ENCODE results near the gene FEM1A. TPM values are rescaled to one million over a fixed set of nuclear protein-coding genes. Genes with fewer than 3 reads are reported as not detected.

FEM1A gene
- total and polyA plus RNA-seq, 2 donors (not counting 3 experiments of a cell fraction or from before 2014, with no cell fraction given), result 5.1 to 11.4 TPM

GRCh38 chr19:4780860-4781259 is 10.7 kb upstream of the FEM1A start:
- no peaks in the 10 kb centered on the region for H3K9me3 ChIP-seq (replicated peaks; ENCODE audit: control insufficient read depth, insufficient read depth, low read length)
- CTCF ChIA-PET, result interaction anchor here (3.6 kb wide), 1 partner anchor 10 kb away, joined by 19 read pairs; the partner anchor contains the start of gene FEM1A

More at GRCh38 chr19:4780860-4781259, 10.7 kb upstream of the FEM1A start:
- DNase-seq (ENCODE audit: low read depth, low spot score), result no peak
- Histone ChIP-seq H3K27me3 (ENCODE audit: control insufficient read depth in 2 of 2, insufficient read depth in 2 of 2, low read length in 2 of 2) (no peaks in the 10 kb centered on the region), H2AFZ (ENCODE audit: low read depth, low read length) (no peak overlapping the region), H3K9ac (replicated peaks; ENCODE audit: extremely low read depth, insufficient read depth, low read length) (no peak overlapping the region), H4K20me1 (replicated peaks; ENCODE audit: control insufficient read depth, extremely low read depth, insufficient read depth, low read length) (no peaks in the 10 kb centered on the region), H3K27ac (ENCODE audit: insufficient read depth, low read depth, low read length) (no peak overlapping the region), H3K4me2 (ENCODE audit: insufficient read depth, low read length) (no peak overlapping the region), H3K36me3 (ENCODE audit: control insufficient read depth in 2 of 2, extremely low read depth in 1 of 2, insufficient read depth in 2 of 2, low read length in 2 of 2) (no peaks in the 10 kb centered on the region), H3K4me3 (replicated peaks in 1 of 3; ENCODE audit: insufficient read depth in 1 of 3, low read depth in 1 of 3, low read length in 3 of 3) (no peak overlapping the region), H3K79me2 (ENCODE audit: control insufficient read depth, insufficient read depth, low read length) (no peaks in the 10 kb centered on the region), H3K9me1 (replicated peaks; ENCODE audit: control insufficient read depth, extremely low read depth, insufficient read depth, low read length) (no peaks in the 10 kb centered on the region), H3K4me1 (ENCODE audit: control insufficient read depth, extremely low read depth, insufficient read depth, low read length) (no peaks in the 10 kb centered on the region)
- BruUV-seq (replicated peaks), result no TSS peak
- TF ChIP-seq JUN (IDR thresholded peaks at IDR 0.05; ENCODE audit: borderline replicate concordance, insufficient read depth, insufficient read length, low read depth) (no peak), EZH2 (IDR thresholded peaks at IDR 0.05; ENCODE audit: borderline replicate concordance, low read depth, low read length, severe bottlenecking) (no peak), POLR2AphosphoS5 (IDR thresholded peaks at IDR 0.05; ENCODE audit: insufficient read depth, low read depth, low read length) (no peak), MYC (IDR thresholded peaks at IDR 0.05; ENCODE audit: low read depth, low read length) (no peak), CTCF (IDR thresholded peaks at IDR 0.05; ENCODE audit: extremely low read depth in 1 of 2, insufficient read depth in 1 of 2, low read depth in 1 of 2, low read length in 2 of 2) (no peak), GATA2 (IDR thresholded peaks at IDR 0.05; ENCODE audit: insufficient read depth, insufficient read length, low read depth, low read length) (no peak), MAX (IDR thresholded peaks at IDR 0.05; ENCODE audit: insufficient read depth, insufficient read length) (no peak), POLR2A (IDR thresholded peaks at IDR 0.05; ENCODE audit: low read depth, low read length) (no peak), FOS (IDR thresholded peaks at IDR 0.05; ENCODE audit: borderline replicate concordance, insufficient read depth, low read length) (no peak)
- no peak for FAIRE-seq
- POLR2A ChIA-PET, result no interaction called here
- dilution Hi-C loops (cut with MboI; ENCODE audit: extremely low pct_ligation_motif_present, low sequenced_read_pairs) (no loop called here), intact Hi-C loops (cut with micrococcal nuclease) (no loop called here)

Measured in endothelial cell of umbilical vein (primary cell).